ENCODE data around the gene INAVA.

The INAVA gene, protein sequence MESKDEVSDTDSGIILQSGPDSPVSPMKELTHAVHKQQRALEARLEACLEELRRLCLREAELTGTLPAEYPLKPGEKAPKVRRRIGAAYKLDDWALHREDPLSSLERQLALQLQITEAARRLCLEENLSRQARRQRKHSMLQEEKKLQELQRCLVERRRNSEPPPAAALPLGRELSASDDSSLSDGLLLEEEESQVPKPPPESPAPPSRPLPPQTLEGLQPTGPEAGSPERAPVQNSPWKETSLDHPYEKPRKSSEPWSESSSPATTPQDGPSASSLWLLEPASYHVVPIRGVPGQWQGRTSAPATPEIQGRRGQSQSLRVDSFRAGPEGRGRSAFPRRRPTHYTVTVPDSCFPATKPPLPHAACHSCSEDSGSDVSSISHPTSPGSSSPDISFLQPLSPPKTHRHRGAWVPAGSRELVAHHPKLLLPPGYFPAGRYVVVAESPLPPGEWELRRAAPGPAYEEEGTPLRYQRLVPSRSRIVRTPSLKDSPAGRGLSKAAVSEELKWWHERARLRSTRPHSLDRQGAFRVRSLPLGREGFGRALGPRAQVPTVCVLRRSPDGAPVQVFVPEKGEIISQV

DNA sequence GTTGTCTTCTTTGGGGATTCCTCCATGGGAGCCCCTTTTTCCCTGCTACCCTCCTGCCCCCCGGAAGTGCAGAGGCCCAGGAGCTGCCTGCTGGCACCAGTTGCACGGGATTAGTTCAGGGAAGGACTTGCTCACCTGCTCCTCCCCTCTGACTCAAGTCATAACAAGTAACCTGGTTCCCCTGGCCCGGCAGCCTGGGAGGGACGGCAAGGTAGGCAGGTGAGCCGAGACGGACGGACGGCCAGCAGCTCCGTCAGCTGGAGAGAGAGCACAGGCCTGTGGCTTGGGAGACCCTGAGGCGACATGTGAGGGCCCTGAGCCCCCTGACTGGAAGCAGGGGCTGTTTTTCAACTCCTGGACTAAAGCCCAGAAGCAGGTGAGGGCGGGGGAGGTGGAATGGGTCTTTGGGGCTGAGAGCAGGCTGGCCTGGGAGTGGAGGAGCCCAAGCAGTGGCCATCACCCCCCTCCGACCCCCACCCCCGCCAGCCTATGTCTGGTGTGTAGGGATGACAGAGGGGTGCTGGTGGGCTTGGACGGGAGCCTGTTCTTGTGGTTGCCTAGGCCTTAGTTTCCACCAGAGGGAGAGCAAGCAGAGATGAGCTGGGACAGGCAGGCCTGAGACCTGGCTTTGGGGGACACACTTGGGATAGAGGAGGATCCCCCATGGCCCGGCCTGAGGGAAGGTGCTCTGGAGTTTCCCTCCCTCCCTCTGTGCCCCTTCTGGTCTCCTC lies at the start of gene INAVA:
TSS of gene INAVA (plus strand) at position 189 of the 731 bp plus-strand sequence. CDS start 3,501 bp downstream, outside the sequence.
- DNase-seq (ENCODE audit: low read depth) = no peak

DNA sequence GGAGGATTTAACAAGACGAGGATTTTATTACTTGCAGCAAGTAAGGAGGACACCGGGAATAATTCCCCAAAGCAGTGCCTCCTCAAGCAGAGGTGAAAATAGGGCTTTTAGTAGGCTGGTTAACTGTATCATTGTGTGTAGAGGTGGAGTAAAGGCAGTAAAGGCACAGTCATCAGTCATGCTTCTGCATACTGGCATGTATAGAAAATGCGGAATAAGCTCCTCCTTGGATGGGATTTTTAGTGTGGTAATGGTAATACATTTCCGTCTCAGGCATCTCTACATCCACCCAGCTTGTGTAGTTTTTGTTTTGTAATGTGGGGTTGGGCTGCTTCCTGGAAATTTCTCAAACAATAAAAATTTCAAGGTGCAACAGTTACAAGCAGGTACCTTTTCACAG lies 49.3 kb upstream of the INAVA start:
- DNase-seq (ENCODE audit: low read depth) = no peak

DNA sequence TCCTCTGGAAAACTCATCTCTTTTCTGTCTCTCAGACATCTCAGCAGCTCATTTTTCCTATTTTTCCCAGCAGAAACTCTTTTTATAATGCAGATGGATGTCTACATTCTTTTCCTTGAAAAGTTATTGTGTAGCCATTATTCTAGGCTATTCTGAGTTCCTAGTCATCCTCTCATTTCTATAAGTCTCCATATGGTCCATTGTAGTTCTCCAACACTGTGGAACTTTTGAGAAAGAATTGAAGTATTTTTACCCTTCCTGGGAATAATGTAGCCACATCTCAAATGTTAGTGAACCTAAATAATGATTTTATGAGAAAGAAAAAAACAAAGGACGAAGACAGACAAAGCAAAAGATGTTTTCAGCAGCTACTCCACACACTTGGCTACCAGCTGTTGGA lies 48.3 kb upstream of the INAVA start:
- DNase-seq (ENCODE audit: low read depth) = no peak

DNA sequence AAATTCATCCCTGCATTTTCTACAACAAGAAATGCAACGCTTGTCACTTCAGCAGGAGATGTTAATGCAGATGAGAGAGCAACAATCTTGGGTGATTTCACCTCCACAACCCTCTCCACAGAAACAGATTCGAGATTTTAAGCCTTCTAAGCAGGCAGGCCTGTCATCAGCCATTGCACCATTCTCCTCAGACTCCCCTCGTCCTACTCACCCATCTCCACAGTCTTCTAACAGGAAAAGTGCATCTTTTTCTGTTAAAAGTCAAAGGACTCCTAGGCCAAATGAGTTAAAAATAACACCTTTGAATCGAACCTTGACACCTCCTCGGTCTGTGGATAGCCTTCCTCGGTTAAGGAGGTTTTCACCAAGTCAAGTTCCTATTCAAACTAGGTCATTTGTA lies 45.3 kb upstream of the INAVA start:
- no peak for DNase-seq (ENCODE audit: low read depth)

DNA sequence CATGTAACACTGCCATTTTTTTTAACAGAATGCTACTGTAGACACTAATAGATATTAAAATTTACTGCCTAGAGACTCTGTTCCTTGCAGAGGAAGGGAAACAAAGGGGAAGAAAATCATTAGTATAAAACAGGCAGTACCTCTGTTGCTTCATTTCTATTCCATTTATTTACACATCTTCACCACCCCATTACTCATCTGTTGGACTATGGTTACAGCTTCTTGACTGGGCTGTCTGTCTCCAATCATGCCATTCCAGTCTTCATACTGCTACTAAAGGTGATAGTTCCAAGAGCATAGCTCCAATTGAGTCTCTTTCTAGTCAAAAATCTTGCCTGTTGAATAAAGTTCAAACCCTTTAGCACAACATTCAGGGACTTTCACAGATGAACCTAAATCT lies 44.1 kb upstream of the INAVA start:
- no peak for DNase-seq (ENCODE audit: low read depth)

DNA sequence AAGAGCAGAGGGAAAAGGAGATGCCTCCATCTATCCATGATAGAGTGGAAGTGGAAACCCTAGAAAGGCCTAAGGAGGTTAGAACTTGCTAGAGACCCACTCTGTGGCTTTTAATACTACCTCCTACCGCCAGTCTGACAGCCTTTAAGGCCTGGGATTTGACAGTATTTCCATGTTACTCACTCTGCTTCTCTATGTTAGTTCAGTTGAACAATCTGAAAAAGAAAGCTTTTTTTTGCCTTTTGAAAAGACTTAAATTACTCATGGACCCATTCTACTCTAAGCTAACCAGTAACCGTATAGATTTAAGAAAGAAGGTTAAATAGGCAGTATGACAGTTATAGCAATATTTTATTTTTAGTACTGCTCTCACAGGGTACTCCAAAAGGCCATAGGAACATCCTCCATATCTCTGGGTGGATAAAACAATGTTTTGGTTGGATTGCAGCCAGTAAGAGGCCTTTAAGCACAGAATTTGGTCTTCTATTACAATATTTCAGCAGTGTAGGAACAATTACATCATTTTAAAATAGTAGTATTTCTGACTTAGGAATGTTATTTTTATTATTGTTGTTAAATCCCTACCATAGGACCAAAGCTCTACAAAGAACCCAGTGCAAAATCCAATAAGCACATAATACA lies 37.9 kb upstream of the INAVA start:
- DNase-seq (ENCODE audit: low read depth) = no peak

DNA sequence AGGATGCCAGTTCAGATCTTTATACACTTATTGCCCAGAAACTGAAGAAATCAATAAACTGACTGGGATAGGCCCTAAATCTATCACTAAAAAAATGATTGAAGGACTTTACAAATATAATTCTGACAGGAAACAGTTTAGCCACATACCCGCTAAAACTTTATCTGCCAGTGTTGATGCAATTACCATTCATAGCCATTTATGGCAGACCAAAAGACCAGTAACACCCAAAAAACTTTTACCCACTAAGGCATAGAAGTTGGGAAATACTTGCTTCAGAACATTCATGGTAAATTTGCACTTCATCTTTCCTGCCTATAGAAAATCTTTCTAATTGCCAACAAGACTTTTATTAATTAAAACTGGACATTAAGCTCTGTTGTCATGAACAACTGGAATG lies 36.9 kb upstream of the INAVA start:
- DNase-seq (ENCODE audit: low read depth) = no peak

DNA sequence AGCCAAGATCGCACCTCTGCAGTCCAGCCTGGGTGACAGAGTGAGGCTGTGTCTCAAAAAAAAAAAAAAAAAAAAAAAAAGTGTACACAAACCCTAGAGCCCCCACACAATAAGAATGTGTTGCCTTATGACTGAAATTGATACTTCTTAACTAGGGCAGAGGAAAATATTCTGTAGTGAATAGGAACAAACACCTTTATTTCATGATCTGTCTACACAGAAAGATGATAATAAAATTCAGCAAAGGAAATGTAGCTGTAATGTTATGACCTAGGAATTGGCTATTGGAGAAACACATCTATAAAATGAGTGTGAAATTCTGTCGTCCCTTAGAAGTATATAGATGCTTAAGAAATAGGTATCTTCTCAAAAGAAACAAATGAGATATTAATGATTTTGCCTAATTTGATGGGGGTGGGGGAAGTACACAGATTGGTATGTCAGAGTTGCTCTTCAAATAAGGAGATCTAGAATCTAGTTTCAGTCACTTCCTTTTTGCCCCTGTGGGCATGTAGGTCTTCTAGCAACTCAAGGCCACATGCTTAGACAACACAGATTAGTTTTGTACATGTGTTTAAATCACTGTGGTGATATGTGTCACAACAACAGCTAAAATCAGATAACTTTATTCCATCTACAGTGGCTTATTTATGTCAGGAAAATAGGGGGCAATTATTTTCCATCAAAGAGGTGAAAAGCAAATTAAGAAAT lies 32.6 kb upstream of the INAVA start:
- DNase-seq (ENCODE audit: low read depth) = no peak

DNA sequence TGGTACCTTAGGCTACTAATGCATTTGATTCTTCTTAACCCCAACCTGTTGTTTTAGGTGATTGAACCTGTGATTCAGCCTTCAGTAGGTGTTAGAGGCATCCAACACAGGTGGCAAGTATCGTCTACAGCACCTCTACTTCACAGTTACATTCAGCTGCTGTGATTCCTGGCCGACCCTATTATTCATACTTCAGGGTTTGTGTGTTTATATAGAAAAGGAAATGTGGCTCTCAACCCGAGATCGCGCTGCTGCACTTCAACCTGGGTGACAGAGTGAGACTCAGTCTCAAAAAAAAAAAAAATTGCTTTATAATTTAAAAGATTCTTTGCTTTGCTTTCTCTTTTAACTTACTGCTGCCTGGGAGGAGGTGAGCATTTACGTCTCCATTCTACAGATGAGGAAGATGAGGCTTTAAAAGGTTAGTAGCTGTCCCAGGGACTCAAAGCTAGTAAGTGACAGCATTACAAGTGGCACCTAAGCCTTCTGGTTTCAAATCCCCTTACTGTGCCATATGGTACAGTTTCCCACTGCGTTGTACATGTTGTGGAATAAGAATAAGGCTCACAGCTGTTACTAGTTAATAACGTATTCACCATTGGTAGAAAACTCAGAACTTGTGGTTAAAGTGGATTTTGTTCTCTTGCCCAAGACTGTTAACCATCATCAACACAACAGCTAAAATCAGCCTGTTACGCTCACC lies 31.8 kb upstream of the INAVA start:
- DNase-seq (ENCODE audit: low read depth) = no peak

DNA sequence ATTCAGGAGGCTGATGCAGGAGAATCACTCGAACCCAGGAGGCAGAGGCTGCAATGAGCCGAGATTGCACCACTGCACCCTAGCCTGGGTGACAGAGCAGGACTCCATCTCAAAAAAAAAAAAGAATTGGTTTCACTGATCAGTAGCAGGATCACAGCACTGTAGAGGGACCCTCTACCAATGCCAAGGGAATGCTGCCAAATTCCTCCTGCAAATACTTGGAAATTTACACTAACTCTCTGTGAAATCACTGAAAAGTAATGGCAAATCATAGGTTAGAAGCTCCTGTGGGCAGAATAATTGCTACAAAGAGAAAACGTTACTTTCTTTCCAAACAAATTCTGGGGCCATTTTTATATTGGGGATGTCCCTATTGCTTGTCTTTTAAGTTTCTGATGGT lies 28.6 kb upstream of the INAVA start:
- DNase-seq (ENCODE audit: low read depth) = no peak

DNA sequence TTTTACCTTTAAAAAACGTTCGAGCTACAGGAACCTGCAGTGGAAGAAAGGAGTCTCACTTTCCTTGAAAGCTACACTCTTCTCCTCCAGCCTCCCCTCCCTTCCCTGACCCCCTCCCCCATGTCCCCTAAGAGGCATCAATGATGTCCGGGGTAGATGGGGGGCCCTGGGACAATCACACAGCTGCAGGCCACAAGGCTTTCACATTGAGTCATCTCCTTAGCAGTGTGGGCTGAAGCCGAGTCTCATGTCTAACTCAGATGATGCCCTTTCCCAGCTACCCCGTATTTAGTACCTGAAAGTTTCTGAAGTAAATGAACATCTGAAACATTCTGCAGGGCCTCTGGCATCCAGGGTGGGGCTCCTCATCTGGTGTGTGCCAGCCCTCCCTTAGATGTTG lies 28.2 kb upstream of the INAVA start:
- no peak for DNase-seq (ENCODE audit: low read depth)

DNA sequence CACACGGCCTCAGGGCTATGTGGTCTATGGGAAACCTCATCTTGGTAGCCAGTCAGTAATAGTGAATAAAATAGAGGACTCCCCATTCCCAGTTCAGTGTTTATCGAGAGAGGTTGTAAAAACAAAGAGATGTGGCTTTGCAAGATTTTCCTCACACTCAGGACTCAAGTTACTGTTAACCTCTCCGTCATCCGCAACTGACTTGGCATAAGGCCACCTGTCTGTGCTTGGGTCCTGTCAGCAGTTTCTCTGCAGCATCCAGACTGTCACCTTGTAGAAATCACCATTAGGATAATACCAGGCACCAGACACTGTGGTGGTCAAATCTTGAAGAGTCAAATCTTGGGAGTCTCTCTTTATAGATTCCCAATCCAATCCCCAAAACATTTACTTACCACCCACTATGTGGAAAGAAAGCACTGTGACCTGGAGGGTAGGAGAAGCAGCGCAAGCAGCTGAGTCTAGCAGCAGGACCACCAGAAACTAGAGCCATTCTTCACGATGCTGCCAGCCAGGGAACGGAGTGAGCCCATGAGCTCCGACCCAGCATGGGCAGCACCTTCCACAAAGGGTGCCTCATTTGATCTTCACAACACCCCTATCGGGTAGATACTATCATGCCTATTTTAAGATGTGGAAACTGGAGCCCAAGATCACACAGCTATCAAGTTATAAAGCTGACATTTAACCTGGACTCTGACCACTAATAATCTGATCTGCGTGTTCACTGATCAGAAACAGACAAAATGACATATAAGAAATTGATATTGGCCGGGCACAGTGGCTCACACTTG lies 27.5 kb upstream of the INAVA start:
- DNase-seq (ENCODE audit: low read depth) = no peak

DNA sequence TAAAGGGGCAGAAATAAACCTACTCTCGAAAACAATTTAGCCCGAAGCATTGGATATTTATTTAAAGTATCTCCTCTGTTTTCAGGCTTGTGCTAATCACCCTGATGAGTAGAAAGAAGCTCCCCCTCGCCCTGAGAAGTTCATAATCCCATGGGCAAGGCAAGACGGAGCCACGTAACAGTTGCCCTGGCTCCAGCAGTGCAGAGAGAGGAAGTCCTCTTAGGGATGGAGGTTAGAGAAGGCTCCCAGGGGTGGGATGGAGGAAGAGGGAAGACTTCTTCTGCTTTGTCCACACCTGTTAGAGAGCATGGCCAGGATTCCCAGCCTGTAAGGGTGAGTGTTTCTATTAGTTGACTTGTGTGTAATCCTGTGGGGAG lies 25.3 kb upstream of the INAVA start:
- no peak for DNase-seq (ENCODE audit: low read depth)

DNA sequence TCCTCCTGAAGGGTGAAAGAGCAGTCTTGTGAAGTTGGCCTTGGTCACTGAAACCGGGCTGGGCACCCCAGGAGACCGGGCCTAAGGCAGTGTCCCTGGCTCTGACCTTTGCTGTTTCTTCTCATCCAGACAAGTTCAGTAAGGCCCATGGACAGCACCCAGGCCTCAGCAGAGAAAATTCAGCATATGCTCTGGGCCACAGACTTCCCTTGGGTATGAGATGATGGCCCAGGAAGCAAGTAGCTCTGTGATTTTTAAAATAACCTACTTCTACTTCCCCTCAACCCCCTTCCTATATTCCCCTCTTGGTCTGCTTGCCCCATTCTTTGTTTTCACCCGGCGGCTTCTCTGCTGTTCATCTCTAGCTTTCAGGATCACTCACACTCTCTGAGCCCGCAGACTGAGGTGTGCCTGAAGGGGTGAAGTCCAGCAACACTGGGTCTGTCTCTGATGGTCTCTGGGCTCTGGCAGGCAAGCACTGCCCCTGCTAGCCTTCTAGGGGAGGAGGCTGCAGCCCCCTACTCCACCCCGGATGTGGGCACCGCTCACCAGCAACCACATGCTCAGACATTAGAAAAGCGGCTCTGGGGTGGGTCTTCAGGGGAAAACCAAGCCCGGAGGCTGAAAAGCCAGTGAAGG lies 24.8 kb upstream of the INAVA start:
- DNase-seq (ENCODE audit: low read depth) = no peak

DNA sequence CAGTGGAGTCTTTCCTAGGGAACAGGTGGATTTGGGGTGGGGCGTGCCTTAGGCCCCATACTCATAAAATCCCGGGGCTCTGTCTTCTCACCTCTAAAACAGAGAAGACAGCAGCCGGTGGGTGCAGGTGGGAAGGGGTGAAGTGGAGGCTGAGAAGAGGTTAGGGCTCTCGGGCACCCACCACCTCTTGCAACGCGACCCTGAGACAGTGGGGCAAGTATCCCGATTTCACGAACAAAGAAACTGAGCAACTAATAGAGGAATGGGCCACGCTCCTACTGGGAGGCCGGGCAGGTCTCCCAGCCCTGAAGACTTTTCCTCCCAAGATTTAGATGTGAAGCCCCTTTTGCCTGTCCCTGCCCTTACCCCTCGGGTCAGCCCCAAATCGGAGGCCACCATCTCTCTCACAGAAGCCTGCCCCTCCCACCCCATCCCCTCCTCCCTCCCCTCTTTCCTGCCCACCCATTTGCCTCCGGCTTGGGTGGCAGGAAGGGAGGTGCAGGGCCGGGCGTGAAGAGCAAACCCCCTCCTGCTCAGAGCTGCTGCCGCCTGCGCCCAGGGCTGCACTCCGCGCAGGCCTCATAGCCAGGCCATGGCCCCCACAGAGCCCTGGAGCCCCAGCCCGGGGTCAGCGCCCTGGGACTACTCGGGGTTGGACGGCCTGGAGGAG lies 22.1 kb upstream of the INAVA start, which contains the start of gene GPR25:
TSS of gene GPR25 (plus strand) at position 536 of the 670 bp plus-strand sequence. CDS start at position 593, 57 bp downstream.
- no peak for DNase-seq (ENCODE audit: low read depth)

DNA sequence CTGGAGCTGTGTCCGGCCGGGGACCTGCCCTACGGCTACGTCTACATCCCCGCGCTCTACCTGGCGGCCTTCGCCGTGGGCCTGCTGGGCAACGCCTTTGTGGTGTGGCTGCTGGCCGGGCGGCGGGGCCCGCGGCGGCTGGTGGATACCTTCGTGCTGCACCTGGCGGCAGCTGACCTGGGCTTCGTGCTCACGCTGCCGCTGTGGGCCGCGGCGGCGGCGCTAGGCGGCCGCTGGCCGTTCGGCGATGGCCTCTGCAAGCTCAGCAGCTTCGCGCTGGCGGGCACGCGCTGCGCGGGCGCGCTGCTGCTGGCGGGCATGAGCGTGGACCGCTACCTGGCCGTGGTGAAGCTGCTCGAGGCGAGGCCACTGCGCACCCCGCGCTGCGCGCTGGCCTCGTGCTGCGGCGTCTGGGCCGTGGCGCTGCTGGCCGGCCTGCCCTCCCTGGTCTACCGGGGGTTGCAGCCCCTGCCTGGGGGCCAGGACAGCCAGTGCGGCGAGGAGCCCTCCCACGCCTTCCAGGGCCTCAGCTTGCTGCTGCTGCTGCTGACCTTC lies 21.5 kb upstream of the INAVA start:
- DNase-seq (ENCODE audit: low read depth) = no peak

DNA sequence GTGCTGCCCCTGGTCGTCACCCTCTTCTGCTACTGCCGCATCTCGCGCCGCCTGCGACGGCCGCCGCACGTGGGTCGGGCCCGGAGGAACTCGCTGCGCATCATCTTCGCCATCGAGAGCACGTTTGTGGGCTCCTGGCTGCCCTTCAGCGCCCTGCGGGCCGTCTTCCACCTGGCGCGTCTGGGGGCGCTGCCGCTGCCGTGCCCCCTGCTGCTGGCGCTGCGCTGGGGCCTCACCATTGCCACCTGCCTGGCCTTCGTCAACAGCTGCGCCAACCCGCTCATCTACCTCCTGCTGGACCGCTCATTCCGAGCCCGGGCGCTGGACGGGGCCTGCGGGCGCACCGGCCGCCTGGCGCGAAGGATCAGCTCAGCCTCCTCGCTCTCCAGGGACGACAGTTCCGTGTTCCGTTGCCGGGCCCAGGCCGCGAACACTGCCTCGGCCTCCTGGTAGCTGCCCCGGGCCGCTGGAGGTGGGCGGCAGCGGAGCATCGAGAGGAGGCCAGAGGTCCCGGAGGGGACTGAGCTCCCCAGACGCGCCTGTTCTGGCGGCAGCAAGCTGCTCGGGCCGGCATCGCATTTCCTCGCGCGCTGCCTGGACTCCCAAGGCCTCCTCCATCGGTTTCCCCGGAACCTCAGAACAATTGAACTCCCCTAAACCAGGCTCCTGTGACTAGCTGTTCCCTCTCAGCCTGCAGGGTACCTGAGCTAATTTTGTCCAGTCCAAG lies 20.9 kb upstream of the INAVA start:
- DNase-seq (ENCODE audit: low read depth) = no peak

DNA sequence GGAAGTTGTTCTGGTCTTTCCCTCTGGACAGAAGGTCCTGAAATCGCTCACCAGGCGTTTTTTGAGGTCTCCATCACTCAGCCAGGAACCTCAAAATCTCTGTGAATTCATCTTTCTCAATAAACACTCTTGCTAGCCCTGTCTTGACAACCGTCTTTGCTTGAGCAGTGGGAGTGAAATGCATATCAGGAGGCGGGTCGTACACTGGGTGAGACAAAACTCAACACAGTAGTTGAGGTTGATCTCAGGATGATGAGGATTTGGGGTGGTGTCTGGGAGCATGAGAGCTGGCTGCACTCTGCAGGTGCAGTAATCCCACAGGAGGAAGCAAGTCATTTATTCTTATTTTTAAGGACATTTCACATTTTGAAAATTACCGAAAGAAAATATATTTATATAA lies 20.0 kb upstream of the INAVA start:
- DNase-seq (ENCODE audit: low read depth) = no peak
